ENCODE measurements around the gene ZNF710.

Gene ZNF710

DNA sequence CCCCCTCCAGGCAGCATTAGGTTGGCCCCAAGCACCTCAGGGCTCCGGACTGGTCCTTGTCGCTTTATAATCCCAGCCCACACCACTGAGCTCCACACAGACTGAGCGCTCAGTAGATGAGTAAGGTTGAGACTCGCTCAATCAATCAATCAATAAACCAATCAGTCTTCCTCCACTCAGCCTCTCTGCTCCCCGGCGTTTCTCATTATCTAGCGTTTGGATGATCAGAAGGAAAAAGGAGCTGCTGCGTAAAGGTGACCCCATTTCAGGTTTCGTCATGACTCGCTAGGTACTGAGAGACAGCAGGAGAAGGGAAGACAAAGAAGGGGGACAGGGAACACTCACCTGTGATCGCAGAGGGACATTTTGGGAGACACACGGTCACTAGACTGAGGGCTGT lies 41.2 kb downstream of the ZNF710 start:
- DNase-seq: no peak

- no peak for DNase-seq
Observed at GRCh38 chr15:90042766-90043529, 41.8 kb downstream of the ZNF710 start.

- DNase-seq: no peak
Observed at GRCh38 chr15:90043530-90044010, 42.4 kb downstream of the ZNF710 start.

DNA sequence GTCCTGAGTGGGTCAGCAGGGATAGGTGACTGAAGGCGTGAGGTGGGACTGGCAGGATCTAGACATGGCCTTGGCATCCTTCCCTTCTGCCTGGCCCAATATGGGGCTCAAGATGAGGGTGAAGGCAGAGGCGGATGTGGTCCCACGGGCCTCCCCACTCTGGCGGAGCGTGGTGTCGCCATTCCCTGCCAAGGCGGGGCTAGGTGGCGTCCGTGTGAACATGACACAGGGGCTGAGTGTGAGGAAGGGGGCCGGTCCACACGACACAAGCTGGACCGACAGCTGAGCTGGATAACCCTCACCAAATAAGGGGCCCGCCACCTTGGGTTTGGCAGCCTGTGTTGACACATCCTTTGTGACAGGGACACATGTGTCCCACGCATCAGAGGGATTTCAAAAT lies 43.1 kb downstream of the ZNF710 start:
- no peak for DNase-seq

DNA sequence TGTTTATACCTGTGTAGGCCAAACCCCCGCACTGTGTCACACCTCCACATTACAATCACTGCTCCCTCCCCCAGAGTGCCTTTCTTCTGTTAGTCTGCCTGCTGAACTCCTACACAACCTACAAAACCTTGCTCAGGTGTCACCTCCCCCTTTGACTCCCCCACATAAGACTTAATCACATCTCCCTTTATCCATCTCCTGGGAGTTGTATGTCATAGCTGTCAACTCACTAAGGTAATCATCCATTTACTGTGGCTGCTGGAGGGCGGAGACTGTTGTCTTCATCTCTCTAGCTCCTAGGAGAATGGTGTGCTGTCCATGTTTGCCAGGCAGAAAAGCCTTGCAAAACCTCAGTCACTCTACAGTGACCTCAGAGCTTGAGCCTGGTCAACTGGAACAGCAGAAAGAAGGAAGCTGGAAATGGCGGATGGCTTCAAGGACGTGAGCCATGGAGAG lies 43.8 kb downstream of the ZNF710 start:
- no peak for DNase-seq

- DNase-seq: no peak
Observed at GRCh38 chr15:90046289-90046688, 45.2 kb downstream of the ZNF710 start.

DNA sequence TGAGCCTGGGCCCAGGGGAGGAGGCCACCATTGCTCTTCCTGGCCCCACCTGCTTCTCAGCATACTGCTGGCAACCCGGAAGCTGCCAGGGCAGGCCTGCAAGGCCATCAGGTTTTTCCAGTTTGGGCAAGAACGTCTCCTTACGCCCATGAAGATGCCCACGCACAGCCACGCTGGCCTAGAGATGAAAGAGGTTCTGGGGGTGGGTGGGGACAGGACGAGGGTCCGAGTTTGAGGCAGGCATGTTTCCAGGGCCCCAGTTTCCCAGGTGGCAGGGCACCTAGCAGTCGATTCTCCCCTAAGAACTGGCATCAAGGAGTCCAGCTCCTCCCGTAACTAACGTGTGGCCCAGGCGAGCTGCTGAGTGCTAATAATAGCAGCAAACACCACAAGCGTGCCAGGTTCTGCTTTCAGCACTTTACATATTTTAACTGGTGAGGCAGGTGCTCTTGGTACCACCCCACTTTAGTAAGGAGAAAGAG lies 45.8 kb downstream of the ZNF710 start:
- DNase-seq: no peak

- DNase-seq: no peak
Observed at GRCh38 chr15:90047956-90048575, 46.9 kb downstream of the ZNF710 start.

GRCh38 chr15:90049030-90049429 lies 47.9 kb downstream of the ZNF710 start:
- DNase-seq: no peak

DNA sequence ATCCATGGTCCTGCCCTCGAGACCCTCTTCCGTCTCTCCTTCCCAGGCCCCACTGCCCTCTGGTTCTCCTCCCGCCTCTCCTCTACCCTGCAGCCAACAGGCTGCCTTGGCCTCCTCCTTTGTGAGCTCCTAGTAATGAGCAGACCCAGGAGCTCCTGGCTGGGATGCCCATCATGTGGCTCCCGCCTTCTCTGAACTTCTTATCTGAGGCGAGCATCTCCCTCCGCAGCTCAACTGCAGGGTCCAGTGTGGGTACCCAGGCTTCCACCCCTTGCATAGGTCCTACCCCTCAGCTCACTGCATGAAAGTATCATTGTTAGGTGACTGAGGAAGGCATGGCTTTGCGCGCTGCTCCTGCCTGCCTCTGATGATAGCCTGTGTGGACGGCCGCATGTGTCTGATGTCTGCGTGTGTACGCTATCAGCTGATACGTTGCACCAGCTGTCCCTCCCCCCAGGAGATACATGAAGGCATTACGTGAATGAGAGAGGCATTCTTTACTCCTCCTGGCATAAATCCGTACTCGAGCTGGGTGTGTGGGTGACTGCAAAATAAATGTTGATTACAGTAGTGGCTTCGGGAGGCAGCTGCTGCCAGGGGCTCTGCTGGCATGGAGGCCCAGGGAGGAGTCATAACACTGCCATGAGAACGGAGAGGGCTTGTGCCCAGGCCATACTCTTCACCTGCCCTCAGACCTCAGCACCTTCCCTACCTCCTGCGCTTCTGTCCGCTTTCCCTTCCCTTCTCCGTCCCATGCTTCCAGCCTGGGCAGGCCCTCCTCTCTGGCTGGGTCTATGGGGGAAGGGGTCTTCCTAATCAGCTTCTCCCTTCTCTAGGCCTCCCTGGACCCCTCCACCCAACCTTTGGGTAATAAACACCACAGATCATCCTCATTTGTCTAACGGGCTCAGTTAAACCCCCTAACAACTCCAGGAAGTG lies 48.8 kb downstream of the ZNF710 start:
- peak; percentile 34 for DNase-seq

- DNase-seq: no peak
Observed at GRCh38 chr15:90051874-90052273, 50.8 kb downstream of the ZNF710 start.

DNA sequence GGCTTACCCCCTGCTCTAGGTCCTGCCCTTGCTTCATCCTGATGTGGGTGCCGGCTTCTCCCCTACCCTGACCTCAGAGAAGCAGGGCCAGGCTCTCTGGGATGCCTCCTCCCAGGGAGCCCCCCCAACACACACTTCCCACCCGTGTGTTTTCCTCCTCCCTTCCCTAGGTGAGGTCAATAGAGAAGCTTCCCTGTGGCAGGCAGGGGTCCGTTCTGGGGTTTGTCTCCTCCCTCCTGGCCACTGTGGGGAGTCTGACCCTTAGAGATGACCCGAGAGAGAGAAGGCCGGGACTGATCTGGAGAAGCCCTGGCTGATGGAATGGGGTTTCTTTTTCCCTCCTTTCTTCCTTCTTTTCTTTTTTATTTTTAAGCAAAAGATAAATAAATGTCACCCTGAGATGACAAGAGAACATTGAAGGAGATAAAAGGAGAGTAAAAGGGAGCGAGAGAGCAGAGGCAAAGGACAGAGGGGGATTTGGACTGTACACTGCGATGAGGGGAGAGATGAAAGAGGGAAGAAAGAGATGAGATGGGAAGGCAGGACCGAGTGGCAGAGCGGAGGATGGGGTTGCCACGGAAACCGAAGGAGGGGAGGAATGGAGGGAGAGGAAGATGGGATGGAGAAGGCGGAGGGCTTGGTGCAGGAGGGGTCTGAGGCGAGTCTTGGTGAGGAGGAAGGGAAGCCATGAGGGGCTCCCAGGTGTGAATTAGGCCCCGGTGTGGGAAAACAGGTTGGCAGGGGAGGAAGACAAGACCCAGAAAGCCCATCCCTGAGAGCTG lies 52.8 kb downstream of the ZNF710 start:
- DNase-seq: no peak

DNA sequence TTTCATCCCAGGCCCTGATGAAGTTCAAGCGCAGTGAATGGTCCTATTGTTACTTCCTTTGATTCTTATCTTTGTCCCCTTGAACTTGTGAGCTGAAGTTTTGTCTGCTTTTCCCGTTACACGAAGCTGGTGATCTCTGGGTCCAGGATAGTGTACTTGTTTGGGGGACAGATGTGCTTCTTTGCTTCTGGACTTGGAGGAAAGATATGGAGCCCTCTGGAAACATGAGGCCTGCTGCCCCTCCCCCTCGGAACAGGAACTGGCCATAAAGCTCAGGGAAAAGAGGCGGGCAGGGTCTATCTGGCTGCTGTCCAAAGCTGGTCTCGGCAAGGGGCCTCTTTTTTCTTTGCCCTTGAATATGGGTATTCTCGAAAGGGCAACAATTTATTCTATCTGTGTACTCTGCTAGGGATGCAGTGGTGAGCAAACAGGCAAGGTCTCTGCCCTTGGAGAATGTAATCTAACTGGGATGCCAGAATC lies 53.5 kb downstream of the ZNF710 start:
- no peak for DNase-seq

GRCh38 chr15:90055182-90055581 lies 54.1 kb downstream of the ZNF710 start:
- no peak for DNase-seq

DNA sequence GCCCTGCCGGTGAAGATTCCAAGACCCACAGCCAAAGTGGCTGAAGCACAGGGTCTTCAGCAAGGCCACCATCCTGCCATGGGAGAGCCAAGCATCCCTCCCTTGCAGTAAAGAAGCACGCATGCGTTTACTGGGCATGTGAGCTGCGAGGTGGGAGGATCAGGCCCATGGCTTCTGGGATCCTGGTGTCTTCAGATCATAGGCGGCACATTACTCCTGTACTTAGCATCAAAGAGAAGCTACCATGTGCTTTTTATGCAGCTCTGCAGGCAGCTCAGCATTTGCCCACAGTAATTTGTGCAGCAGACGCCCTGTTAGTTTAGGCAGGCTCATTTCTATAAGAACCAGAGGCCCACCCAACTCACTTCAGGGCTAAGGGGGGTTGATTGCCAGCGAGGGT lies 55.4 kb downstream of the ZNF710 start:
- DNase-seq: no peak

- DNase-seq: no peak
Observed at GRCh38 chr15:90058308-90058707, 57.2 kb downstream of the ZNF710 start.

GRCh38 chr15:90058775-90059174 lies 57.7 kb downstream of the ZNF710 start:
- DNase-seq: no peak

DNA sequence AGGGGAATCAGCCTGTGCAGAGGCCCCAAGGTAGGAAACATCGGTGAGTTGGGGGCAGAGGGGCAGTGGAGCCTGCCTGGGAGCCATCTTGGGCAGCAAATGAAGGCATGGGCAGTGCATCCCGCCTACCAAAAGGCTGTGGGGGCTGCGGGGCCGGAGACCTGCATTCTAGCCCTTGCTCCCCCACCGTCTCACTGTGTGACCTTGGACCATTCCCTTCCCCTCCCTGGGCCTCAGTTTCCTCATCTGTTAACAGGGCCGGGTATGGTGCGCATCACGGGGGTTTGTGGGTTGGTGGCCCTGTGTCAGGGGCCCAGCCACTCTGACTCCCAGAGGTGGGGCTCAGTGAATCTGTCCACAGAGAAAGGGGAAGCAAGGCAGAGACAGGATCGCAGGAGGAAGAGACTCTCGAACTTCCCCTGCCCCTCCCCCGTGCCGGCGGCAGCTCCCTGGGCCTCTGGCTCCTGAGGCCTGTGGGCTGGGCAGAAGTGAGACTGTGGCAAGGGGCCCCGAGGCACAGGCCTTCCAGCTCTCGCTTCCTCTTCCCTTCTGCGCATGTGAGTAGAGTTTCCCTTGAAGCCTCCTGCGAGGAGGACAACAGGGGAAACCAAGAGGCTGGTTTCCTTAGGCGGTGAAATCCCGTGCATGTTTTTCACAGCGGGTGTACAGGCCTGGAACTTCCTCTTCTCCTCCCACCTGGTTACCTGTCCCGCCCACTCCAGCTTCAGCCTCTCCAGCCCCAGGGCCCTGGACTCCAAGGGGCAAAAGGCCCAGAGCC lies 58.3 kb downstream of the ZNF710 start:
- peak; percentile 87 for DNase-seq

DNA sequence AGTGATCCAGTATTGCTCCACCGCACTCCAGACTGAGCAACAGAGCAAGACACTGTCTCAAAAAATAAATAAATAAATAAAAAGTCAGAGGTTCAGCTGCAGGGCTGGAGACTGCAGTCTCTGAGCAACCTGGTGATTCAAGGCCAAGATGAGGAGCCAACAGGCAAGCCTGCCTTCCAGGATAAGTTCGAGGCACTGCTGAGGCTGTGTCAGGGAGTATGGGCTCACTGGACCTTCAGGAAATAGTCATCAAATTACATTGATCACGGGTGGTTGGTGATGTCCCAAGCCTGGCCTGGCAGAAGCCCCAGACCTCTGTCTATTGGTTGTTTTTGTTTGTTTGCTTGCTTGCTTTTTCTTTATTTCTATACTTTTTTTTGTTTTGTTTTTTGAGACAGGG lies 59.7 kb downstream of the ZNF710 start:
- no peak for DNase-seq

DNA sequence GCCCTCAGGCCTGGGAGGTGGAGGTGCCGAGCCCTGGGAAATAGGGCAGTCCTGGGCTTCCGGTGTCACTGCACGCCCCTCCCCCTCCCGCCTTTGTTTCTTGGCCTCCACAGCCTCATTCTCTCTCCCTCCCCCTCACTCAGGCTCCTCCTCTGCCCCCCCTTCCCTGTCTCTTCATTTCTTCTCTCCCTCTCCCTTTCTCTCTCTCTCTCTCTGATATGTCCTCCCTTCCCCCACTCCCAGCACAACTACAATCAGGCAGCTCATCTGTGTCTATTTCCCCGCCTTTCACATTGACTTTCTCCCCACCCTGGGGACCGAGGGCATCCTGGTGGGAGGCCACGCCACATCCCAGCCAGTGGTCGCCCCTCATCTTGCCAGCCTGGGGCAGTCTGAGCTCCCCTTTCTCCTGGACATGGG lies 60.9 kb downstream of the ZNF710 start:
- DNase-seq: peak; percentile 60

- DNase-seq: no peak
Observed at GRCh38 chr15:90062462-90062932, 61.4 kb downstream of the ZNF710 start.

Measured in hematopoietic multipotent progenitor cell treated with erythropoietin and hydrocortisone succinate and interleukin-3 and kit ligand, for 6 days (in vitro differentiated cells).